ENCODE measurements around the gene ZNRF1.

DNA sequence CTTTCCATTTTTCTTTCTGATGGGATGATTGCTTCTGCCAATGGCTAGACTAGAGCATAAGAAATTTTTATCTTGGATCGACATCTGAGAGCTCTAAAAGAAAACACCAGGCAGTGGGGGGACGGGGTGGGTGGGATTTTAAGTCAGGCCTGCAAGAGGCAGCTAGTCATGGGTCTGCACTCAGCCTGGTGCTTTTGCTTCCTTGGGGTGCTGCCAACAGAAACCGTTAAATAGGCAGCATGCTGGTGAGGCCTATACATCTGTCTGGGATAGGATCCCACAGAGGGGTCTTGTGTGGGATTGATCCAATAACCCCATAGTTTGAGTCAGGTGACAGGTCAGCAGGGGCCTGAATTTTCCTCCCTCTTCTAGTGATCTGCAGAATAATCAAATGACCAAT, 26.9 kb downstream of the ZNRF1 start:
- TF ChIP-seq CTCF (IDR thresholded peaks at IDR 0.05) (no peak), EP300 (IDR thresholded peaks at IDR 0.05) (no peak)

Measured in suprapubic skin (tissue), 3 donors.